Right renal pelvis (tissue), 4 donors: ENCODE results near the gene SCRN2. TPM values are rescaled to one million over a fixed set of nuclear protein-coding genes. Genes with fewer than 3 reads are reported as not detected.

Source experiments
- DNase-seq, 4 donors: peaks; one replicate each; pipeline ENCODE4 v3.0.0-alpha.2; 2013; ENCODE audit warnings: low read depth in 4 of 4, low spot score in 3 of 4, missing footprints in 1 of 4
- polyA plus RNA-seq, 4 donors: library from polyadenylated mRNA; unstranded; fragments of 120-200 nt; gene quantifications; one replicate each; pipeline ENCODE4 v1.2.1, GENCODE V29; 2013; ENCODE audit not compliant: insufficient read length in 4 of 4

Gene SCRN2
- polyA plus RNA-seq, 4 donors = 42.4 to 62.5 (median 60.2) TPM

DNA sequence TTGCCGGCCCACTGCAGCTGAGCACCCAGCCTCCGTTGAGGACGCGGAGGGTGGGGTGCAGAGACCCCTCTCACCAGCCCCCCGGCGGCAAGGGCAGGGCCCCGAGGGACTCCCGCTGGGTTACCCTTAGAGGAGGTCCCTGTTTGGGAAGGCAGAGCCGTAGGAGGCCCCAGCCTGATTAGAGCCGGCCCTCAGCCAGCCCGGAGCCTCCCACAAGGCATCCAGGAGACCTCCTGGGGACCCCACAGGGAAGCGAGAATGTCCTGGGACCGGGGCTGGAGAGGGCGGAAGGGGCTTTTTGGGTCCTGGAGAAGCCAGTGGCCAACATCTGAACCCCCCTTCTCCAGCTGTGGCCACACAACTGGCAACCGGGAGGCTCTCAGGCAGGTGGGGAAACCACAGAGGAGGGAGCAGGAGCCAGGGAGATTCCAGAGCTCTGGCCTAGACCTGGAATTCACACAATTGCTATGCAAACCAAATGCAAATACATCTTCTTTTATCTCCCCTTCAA lies 31.6 kb upstream of the SCRN2 start:
- DNase-seq = no peak

DNA sequence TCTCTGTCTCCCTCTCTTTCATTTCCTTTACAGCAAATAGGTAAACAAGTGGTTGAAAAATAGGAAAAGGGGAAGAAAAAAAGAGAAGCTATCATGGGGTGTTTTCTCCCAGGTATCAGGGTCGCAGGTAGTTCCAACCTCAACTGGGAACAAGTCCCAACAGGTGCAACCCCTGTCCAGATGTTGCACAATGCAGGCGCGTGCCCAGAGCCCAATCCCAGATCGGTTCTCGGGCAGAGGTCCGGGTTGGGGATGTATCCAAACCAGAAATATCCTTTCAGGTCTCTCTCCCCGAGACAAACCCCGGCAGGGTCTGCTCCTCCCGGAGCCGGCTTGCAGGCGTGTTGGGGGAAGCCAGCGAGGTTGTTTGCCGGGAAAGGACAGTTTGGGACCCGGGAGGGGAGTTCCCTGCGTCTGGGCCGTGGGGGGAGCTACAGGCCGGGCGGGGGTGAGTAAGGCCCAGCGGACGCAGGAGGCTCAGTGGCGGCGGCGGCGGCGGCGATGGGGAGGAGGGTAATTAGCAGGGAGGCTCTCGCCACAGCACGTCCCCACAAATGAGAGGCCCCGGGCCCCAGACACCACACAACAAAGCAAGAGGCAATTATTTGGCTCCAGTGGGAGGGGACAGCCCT lies 31.1 kb upstream of the SCRN2 start:
- no peak for DNase-seq

DNA sequence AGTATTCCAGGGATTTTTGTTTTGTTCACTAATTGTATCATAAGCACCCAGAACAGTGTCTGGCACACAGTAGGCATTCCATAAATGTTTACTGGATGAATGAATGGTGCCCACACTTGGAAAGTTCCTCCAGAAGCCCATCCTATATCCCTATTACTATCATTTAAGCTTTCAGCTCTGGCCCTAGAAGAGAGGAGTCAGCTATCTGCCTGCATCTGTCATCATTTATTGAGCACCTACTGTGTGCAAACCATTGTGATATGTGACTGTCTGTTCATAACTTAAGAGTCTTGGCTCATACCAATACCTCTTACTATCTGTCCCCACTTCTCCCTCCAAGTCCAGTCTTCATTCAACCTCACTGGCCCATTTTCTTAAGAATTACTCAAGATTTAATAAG lies 30.0 kb upstream of the SCRN2 start:
- DNase-seq = no peak

DNA sequence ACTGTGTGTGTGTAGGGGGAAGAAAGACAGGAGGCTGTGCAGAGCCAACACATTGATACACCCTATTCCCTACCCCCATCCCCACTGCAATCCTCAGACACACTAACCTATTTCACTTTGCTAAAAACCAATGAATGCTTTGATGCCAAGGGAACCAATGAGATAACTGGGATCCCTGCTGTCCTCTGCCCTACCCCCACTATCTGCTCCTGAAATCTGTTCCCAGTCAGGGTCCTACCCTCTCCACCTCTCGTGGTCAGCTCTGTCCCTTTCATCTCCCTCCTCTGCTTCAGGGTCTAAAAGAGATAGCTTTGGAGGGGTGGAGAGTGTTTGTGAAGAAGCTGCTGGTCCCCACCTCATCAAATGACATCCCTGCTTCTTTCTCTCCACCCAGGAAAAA lies 29.0 kb upstream of the SCRN2 start:
- DNase-seq = no peak

DNA sequence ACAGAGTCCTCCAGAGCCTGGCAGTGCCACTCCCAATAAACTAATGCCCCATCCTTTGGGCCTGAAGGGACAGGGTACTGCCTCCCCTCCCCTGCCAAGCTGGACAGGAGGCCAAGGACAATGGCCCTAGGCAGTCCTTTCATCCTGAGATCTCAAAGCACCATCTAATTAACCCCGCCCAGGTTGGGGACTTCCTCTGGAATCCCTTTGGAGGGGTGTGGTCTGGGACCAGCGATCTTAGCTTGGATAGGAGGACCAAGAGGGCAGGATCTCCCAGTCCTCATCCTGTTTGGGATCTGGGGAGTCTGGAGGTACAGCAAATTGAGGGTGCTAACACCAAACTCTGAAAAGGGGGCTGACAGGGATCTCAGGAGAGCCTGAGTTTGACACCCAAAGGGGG lies 28.0 kb upstream of the SCRN2 start:
- DNase-seq = no peak

DNA sequence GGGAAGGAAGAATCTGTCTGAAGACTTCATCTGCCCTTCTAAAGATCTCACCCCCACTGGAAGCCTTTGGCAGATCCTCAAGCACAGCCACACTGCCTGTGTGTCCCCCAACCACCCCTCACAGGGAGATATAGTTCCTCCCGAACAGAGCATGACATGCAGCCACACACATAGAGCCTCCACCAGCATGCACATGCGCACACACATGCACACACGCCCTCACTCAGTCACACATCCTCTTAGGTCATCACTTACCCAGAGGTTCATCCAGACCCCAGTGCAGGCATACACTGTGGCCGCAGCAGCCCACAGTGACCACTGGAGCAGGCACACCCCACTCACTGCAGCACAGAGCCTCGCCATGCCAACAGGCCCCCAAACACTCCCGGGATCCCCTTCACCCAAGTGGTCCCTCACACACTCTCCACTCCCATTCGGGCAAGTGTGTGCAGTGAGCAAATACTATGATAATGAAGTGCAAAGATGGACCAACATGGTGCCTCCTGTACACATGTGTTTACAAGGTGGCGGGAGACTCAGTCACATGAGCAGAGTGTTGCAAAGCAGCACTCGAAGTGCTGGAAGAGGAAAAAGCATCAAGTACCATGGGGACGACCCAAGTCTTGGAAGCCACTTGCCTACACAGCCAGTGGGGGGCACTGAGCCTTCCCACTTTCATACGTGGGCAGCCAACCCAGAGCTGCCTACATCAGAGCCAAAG lies 26.9 kb upstream of the SCRN2 start:
- DNase-seq = no peak

DNA sequence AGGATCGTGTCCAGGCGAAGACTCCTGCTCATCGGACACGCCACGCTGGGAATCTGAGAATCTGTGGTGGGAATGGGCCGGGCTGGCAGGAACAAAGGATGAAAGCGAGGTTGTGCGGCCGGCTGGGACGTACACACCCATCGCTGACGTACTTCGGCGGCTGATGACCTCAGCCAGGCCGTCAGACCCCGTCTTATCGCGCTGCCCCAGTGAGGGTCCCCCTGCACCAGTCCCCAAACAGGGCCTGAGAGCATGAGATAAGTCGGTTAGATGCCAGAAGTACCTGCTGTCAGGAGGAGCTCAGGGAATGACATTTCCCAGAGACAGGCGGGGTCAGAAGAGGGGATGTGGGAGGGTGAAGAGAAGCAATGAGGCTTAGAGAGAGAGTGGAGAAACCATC lies 25.9 kb upstream of the SCRN2 start:
- no peak for DNase-seq

DNA sequence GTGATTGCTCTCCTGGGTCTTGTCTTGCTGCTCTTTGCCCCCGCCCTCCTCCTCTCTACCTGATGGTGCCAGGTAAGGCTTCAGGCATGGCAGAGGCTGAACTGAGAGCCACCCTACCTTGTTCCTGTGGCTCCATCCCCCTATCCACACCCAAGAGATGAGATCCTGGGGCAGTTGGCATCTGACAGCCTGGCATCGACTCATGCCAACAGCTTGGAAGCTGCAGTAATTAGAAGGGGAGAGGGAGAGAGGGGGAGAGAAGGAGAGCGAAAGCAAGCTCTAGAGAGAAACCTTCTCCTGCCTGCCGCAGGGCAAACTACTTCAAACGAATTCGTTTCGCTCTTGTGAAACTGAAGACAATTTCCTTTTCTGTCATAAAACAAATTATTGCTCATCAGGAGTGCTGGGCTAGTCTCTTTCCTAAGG lies 23.7 kb upstream of the SCRN2 start:
- DNase-seq = no peak

DNA sequence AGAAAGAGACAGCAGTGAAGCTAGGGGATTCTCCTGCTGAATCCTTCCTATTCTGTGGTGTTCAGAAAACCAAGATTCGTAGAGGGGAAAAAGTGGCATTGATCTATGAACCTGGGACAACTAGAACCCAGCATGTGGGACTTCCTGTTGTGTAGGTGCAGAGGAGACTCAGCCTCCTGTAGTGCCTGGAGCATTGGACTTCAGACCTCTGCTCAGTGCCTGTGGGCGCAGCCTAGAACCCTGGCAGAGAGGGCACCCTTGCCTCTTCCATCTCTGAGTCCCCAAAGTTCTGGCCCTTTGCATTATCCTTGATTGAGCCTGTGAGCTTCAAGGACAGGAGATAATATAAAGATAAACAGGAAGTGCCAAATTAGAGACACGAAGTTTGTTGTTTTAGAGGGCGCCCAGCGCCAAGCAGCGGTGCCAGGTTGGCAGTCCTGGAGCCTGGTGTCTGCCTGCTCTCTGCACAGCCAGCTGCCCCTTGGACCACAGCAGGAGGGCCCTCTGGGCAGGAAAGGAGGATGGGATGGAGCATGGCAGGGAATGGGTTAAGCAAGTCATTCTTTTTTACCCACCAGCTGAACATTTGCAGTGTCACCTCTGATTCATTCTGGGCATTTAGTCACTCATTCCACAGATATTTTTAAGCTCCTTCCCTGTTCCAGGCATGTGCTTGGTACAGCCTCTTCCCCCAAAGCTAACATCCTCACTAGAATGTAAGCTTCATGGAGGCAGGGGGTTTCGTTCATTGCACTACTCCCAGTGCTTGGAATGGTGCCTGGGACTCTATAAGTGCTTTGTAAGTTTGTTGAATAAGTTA lies 21.8 kb upstream of the SCRN2 start:
- no peak for DNase-seq

DNA sequence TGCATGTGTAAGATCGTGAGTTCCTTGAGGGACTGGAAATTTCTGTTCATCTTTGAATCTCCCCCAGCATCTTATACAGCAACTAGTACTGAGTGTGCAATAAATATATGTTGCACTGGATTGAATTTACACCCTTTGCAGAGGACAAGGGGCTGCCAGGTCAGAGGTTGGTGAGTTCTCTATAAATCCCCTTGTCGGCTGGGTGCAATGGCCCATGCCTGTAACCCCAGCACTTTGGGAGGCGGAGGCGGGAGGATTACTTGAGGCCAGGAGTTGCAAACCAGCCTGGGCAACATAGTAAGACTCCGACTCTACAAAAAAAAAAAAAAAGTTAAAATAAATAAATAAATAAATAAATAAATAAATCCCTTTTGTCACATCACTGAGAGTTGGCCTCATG lies 19.3 kb upstream of the SCRN2 start:
- DNase-seq = no peak

DNA sequence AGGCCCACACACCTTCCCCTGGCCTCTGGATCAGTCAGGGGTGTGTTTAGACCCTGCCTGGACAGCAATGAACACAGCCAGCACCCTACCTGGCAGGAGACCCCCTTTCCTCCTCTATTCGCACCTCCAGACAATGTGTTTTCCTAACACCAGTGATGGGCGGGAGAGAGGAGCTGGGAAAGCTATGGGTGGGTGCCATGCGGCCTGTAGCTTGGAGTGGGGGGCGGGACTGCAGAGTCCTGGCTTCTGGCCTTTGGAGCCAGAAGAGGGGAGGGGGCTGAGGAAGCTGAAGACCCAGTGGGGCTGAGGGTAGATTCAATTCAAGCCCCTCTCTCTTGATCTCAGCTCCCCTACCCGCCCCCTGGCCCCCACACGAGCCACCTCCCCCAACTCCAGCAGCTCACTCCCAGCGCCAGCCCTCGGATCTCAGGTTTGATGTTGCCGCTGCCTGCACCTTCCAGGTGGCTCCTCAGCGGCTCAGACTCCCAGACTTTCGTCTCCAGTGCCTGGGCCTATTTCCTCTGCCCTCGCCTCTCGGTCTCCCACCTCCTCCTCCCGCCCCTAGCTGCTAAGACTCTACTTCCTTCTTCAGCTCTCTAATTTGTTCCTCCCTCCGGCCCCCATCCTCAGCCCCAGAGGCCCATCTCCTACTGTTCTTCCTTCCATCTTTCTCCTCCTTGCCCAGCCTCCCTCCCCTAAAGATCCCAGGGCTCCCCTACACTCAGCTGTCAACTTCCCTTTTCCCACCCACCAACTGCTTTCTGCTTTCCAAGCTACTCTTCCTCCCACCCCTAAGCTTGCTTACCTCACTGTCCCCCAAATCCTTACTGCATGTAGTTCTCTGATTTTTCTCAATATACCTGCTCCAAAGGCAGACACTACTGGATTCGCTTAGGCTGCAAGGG lies 16.7 kb upstream of the SCRN2 start:
- no peak for DNase-seq

DNA sequence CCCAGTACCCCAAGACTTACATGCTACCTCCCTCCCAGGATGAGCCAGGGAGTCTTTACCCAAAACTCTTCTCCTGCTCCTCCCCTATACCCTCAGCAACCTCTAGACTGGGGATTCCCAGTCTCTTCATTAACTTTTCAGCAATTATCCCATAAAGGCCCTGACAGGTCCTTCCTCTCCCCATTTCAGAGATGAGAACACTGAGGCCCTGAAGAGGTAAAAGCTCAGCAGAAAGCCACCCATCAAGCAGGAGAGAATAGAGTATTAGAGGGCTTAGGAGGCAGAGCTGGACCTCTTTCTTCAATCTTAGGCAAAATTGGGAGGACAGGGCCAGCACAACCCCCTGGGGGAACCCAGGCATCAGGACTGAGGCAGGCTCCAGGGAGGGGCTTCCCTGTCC lies 15.8 kb upstream of the SCRN2 start:
- no peak for DNase-seq

DNA sequence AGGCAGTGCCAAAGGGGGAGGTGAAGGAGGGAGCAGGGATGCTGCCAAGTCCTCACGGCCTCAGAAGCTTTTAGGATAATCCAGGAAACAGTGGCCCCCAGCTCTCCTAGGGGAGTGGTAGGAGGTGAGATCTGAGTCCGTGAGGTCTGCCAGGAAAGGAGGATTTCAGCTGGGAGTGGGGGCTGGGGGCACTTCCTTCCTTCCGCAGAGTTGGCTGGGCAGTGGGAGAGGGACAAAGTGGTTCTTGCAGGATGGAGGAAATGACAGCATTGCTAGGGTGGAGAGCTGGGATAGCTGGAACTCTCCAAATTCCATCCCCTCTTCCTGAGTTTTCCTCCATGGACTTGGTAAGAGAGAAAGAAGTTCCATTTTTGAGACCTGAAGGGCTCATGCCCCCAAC lies 14.7 kb upstream of the SCRN2 start:
- DNase-seq = no peak

DNA sequence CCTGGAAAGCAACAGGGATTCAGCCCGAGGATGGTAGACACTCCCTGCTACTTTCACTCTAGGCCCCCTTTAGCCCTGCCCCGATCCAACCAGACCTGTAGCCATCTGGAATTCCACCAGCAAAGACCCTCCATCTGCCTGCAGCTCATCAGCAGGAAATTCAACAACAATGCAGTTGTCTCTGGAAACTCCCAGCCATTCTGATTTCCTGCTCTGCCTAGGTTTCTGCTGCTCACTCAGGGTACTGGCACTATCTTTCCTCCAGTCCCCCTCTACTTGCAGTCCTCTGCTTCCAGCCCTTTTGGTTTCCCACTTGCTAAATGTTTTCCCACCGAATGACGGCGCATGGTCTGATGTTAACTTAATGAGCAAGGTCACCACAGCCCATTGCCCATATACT lies 12.5 kb upstream of the SCRN2 start:
- no peak for DNase-seq

DNA sequence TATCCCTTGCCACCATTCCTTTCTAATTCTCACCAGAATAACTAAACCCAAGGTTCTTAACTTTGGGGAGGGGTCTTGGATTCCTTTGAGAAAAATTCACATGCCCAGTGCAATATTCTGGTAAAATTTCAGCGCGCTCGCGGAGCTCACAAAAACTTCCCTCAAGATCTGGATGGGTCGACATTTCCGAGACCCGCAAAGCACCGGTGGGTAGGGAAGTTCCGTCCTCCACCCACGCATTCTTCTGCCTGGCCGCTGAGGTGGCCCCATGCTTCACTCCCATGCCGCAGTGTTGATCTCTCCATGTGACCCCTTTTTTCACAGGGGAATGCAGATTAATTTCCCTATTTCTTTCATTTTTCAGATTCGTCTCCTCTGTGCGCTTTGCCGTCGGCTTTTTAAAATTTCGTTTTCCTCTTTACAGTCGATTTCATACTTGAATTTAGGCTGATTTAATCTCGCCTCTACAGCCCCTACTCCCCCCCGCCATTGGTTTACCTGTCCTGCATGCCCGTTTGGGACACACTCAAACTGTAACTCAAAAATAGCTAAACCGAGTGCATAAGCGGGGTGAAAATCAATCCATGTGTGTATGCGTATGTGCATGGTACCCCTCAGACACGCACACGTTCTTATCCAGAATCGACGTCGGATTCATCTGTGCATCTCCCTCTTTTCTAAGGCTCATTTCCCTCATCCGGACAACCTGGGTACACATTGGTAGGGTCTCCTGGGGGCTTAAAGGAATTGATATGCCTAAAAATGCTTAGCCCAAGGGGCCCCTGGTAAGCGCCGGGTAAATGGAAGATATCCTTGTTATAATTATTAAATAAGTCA lies 11.3 kb upstream of the SCRN2 start:
- no peak for DNase-seq

DNA sequence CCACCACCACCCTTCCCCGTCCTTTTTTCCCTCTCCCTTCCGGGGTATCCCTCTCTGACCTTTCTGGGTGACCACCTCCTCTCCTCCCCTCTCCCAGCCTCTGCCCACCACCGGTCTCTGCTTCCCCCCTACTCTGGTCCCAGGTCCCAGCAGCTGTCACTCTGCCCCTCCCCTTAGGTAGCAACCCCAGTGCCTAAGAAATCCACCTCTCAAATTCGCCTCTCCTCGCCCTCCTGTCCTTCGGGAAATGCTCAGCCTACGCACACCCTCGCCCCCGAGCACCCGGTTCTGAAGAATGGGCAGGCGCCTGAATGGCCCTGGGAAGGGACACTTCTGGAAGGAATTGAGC lies 10.7 kb upstream of the SCRN2 start:
- DNase-seq = no peak

DNA sequence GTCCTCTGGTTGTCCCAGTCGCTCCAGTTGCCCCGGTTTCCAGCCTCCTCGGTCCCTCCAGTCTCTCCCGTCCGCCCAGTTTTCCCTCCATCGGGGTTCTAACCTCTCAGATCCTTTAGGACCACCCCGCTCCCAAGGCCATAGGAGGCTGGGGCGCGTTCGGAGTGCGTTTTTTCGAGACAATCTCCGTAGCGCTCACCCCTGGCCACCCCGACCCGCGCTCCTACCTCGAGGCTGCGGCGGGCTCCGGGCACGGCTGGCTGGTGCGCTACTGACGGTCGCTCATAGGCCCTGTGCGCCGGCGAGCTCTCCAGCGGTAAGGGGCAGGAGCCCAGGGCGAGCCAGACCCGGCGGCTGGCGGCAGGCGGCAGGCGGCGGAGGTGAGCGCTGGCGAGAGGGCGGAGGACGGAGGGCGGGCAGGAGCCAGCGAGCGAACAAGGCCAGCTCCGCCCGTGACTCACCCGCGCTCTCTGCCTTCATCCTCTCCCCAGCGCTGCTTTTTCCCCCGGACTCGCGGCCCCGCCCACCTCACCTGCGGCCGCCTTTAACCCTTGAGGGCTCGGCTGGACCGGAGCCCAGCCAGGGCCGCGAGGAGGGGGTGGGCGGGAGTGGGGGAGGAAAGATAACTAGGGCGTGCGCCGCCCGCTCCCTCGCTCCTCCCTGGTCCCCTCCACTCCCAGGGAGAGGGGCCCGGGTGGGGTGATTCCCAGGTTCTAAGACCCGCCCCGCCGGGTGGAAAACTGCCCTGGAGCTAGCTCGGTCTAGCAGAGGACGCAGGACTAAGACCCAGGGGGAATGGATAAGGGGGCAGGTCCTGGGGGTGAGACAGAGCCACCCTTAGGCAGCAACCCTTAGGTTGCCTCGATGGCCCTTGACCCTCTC lies 9.9 kb upstream of the SCRN2 start, which contains the start of gene SP6:
Gene SP6, minus strand, starts transcription at position 472 of the 882 bp plus-strand sequence. CDS start 2,734 bp downstream, outside the sequence.
- DNase-seq = no peak

DNA sequence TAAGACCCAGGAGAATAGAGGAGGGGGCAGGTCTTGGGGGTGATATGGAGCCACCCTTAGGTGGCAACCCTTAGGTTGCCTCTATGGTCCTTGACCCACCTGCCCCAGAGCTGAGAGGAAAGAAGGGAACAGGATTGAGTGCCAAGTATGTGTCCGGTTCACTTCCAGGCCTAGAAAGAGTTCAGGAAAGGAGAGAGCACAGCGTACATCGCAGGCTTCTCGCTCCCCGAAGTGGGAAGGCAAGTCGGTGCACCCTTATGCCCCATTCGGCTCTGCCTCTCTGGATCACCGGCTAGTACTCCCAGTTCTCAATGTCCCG lies 9.3 kb upstream of the SCRN2 start:
- no peak for DNase-seq

DNA sequence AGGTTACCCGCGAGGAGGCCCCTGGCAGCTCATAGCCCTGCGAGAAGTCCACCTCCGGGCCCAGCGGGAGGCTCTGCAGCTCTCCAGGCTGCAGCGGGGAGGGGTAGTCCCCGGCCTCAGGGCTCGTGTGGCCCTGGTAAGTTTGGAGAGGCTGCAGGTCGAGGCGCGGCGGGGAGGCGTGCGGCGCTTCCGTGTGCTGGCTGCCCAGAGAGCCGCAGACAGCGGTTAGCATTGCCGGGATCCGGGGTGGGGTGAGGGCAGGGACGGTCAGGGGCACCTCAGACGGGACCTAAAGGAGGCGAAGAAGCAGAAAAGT lies 7.1 kb upstream of the SCRN2 start:
- no peak for DNase-seq
